Measurements from ENCODE around the gene KRT73. TPM values are rescaled to one million over a fixed set of nuclear protein-coding genes. Genes with fewer than 3 reads are reported as not detected.

The KRT73 gene
- total and polyA plus RNA-seq, 9 of the 15 experiments (the other 6 are each of a cell fraction or from before 2014, with no cell fraction given) = 0.09 to 0.18 (median 0.13) TPM; not detected in 5

GRCh38 chr12:52598966-52599365, 19.4 kb downstream of the KRT73 start:
- CTCF ChIA-PET (ENCODE audit: low intra/inter-chr PET ratio) = no interaction called here
- no peak for TF ChIP-seq FOXA1 (IDR thresholded peaks at IDR 0.05; ENCODE audit: borderline replicate concordance)
- no peak for TF ChIP-seq ZNF785 (CRISPR knock-in tag; IDR thresholded peaks at IDR 0.05)
- TF ChIP-seq NELFE (IDR thresholded peaks at IDR 0.05; ENCODE audit: insufficient read depth, insufficient read length) = no peak
- no peak for TF ChIP-seq RBM15 (IDR thresholded peaks at IDR 0.05; ENCODE audit: insufficient read depth, low read length)
- TF ChIP-seq NFRKB (IDR thresholded peaks at IDR 0.05; ENCODE audit: low read depth) = no peak
- no peak for TF ChIP-seq ZNF274 (IDR thresholded peaks at IDR 0.05; ENCODE audit: borderline replicate concordance, low read depth, low read length)
- TF ChIP-seq ZNF174 (CRISPR knock-in tag; IDR thresholded peaks at IDR 0.05) = no peak
- no peak for TF ChIP-seq NFYB (IDR thresholded peaks at IDR 0.05; ENCODE audit: extremely low read depth, insufficient read length)
- no peak for TF ChIP-seq ZBTB40 (IDR thresholded peaks at IDR 0.05)
- no peak for TF ChIP-seq ZBTB40 (CRISPR knock-in tag; IDR thresholded peaks at IDR 0.05)
- TF ChIP-seq ZBTB43 (CRISPR knock-in tag; IDR thresholded peaks at IDR 0.05) = no peak
- Histone ChIP-seq H3K4me1 (replicated peaks in 1 of 2; ENCODE audit: control insufficient read depth in 2 of 2, insufficient read depth in 2 of 2, low read length in 2 of 2) (peaks cover 0 to 10% of the 10 kb centered on the region in 2 experiments; a peak in 1 of 5 replicates), H4K20me1 (replicated peaks; ENCODE audit: control insufficient read depth, insufficient read depth, low read length) (no peaks in the 10 kb centered on the region), H3K79me2 (ENCODE audit: control insufficient read depth, insufficient read depth, low read length) (no peaks in the 10 kb centered on the region), H3K4me2 (ENCODE audit: insufficient read depth, low read length) (no peak overlapping the region), H3K9ac (ENCODE audit: insufficient read depth in 1 of 2, low read depth in 2 of 2, low read length in 2 of 2) (no peak overlapping the region), H3K4me3 (no peak overlapping the region), H3K9me3 (replicated peaks; ENCODE audit: control insufficient read depth, insufficient read depth, low read depth, low read length) (no peaks in the 10 kb centered on the region), H2AFZ (ENCODE audit: low read depth, low read length) (no peak overlapping the region), H3K9me1 (ENCODE audit: control insufficient read depth, insufficient read depth, low read length) (no peaks in the 10 kb centered on the region), H3K36me3 (ENCODE audit: control insufficient read depth, insufficient read depth, low read length) (no peaks in the 10 kb centered on the region), H3K27me3 (ENCODE audit: control insufficient read depth in 2 of 2, insufficient read depth in 2 of 2, low read length in 2 of 2) (peaks cover 0 to 29% of the 10 kb centered on the region in 2 experiments; a peak in 3 of 5 replicates), H3K27ac (ENCODE audit: extremely low read depth, low read depth, low read length) (no peak overlapping the region)
- WGBS (ENCODE audit: insufficient coverage, low coverage, missing lambda C conversion rate) = 3% methylated on average over 5 of the region's 5 CpGs
- POLR2A ChIA-PET = interaction anchor here (1.3 to 1.4 kb wide), 2 partner anchors 11 to 18 kb away, joined by 3 to 6 read pairs; no protein-coding TSS in a partner anchor
- no peak for DNase-seq (ENCODE audit: extremely low read depth in 1 of 4, low spot score in 3 of 4)
- intact Hi-C loops (cut with micrococcal nuclease) = no loop called here
- no peak for FAIRE-seq
- in situ Hi-C loops (cut with MboI) = no loop called here
- no TSS peak for BruUV-seq (replicated peaks)
- ATAC-seq = no peak
